ENCODE results near the gene SHISA7. TPM values are rescaled to one million over a fixed set of nuclear protein-coding genes. Genes with fewer than 3 reads are reported as not detected.

SHISA7 gene
- polyA plus RNA-seq, 1 donor from 2014 or later: not detected

DNA sequence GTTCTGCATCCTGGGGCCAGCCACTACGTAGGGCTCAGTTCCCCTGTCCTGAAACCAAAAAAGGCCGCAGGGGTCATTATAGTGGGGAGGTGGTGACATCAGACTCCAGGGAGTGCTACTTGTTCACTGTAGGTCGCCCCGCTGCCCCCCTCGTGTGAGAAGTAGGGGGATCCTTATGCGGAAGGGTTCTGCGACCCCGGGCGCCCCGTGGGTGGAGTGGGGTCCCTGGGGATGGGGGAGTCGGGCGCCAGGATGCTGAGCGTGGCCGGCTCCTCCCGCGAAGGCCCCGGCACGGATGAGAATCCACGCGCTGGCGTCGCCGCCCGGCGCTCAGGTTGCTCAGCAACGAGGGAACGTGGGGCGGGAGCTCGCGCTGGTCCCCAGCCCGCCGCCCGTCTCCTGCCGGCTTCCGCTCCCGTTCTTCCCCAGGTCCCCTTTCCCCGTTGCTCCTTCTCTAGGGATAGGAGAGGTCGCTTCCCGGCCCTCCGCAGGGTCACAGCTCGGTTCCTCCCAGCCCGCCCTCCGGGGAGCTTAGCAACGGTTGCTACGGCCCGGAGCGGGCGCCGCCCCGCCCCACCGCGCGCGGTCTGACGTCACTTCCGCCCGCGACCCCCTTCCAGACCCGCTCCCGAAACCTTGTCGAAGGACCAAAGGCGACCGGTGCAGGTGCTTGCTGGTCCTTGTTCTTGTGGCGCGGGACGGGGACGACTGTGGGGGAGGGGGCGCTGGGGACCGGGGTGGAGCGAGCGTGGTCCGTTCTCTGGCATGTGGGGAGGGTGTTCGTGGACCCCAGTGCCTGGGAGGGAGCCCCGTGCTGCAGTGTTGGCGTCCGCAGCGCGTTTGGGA lies 41.7 kb upstream of the SHISA7 start, which contains the start of gene NAT14:
Gene NAT14, plus strand, starts transcription at position 596 of the 846 bp plus-strand sequence. CDS start 521 bp downstream, outside the sequence.
- peaks cover 0 to 9% (median 3%) of the 10 kb centered on the region in 3 donors for H3K4me1 Mint-ChIP-seq
- peaks cover 4% of the 10 kb centered on the region for H3K36me3 Mint-ChIP-seq
- H3K4me3 Mint-ChIP-seq: peak within 1 kb of the TSS; percentile 67 to 87 (median 81)

DNA sequence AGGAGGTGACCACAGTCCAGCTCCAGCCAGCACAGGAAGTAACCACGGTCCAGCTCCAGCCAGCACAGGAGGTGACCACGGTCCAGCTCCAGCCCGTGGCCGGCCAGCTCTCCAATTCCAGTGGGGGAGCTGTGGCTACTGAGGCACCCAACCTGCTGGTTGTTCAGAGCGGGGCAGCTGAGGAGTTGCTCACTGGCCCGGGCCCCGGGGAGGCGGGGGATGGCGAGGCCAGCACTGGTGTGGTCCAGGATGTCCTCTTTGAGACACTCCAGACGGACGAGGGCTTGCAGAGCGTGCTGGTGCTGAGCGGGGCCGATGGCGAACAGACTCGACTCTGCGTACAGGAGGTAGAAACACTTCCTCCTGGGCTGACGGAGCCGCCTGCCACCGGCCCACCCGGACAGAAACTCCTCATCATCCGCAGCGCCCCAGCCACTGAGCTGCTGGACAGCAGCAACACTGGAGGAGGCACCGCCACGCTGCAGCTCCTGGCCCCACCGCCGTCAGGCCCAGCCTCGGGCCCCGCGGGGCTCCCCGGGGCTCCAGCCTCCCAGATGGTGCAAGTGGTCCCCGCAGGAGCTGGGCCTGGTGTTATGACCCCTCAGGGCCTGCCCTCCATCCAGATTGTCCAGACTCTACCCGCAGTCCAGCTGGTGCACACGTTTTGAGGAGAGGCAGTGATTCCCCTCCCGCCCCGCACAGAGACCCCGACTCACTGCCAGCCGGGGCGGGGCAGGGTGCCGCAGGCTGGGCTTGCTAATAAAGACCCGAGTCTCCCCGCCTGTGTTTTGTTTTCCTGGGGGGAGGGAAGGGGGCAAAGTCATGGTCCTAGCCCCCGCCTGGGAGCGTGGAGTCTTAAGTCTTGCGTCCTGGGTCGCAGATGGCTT lies 40.8 kb upstream of the SHISA7 start:
- H3K27me3 Mint-ChIP-seq: no peaks in the 10 kb centered on the region
- peak overlapping the region; percentile 67 to 87 (median 81) for H3K4me3 Mint-ChIP-seq
- peaks cover 0 to 13% (median 6%) of the 10 kb centered on the region in 3 donors for H3K4me1 Mint-ChIP-seq
- peaks cover 6% of the 10 kb centered on the region for H3K36me3 Mint-ChIP-seq
- no peaks in the 10 kb centered on the region for H3K9me3 Mint-ChIP-seq
- H3K27ac Mint-ChIP-seq: peak overlapping the region in 1 of 3 donors; percentile 65

More for the DNA sequence above, 41.7 kb upstream of the SHISA7 start, which contains the start of gene NAT14:
- Mint-ChIP-seq H3K9me3 (no peaks in the 10 kb centered on the region), H3K27me3 (no peaks in the 10 kb centered on the region), H3K27ac (peak within 1 kb of the TSS; percentile 65 to 94 (median 88))

DNA sequence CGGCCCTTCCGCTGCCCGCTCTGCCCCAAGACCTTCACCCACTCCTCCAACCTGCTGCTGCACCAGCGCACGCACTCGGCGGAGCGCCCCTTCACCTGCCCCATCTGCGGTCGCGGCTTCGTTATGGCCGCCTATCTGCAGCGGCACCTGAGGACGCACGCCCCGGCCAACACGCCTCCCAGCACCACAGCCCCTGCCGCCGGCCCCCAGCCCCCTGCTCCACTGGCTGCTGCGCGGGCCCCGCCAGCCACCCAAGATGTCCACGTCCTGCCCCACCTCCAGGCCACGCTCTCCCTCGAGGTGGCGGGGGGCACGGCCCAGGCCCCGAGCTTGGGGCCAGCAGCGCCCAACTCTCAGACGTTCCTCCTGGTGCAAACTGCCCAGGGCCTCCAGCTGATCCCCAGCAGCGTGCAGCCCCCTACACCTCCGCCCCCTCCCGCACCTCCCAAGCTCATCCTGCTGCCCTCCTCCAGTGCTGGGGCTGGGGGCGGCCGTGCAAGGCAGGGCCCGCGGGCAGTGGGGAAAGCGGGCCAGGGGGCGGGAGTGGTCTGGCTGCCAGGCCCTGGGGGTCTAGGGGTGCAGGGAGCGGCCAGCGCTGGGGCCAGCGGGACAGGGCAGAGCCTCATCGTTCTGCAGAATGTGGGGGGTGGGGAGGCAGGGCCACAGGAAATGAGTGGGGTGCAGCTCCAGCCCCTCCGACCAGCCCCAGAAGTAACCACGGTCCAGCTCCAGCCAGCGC lies 40.0 kb upstream of the SHISA7 start:
- Mint-ChIP-seq H3K36me3 (peaks cover 6% of the 10 kb centered on the region), H3K9me3 (no peaks in the 10 kb centered on the region), H3K4me3 (peak overlapping the region in 1 of 4 donors; percentile 3), H3K27ac (no peak overlapping the region), H3K4me1 (peaks cover 0 to 20% (median 14%) of the 10 kb centered on the region in 3 donors), H3K27me3 (no peaks in the 10 kb centered on the region)

DNA sequence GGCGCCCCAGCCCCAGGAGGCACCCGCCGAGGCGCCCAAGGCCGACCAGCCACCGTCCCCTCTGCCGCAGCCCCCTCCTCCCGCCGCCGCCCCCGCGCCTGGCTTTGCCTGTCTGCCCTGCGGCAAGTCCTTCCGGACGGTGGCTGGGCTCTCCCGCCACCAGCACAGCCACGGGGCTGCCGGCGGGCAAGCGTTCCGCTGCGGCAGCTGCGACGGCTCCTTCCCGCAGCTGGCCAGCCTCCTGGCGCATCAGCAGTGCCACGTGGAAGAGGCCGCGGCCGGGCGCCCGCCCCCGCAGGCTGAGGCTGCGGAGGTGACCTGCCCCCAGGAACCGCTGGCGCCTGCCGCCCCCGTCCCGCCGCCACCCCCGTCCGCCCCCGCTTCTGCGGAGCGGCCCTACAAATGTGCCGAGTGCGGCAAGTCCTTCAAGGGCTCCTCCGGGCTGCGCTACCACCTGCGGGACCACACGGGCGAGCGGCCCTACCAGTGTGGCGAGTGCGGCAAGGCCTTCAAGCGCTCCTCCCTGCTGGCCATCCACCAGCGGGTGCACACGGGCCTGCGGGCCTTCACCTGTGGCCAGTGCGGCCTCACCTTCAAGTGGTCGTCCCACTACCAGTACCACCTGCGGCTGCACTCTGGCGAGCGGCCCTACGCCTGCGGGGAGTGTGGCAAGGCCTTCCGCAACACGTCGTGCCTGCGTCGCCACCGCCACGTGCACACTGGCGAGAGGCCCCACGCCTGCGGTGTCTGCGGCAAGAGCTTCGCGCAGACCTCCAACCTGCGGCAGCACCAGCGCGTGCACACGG lies 39.3 kb upstream of the SHISA7 start:
- peaks cover 0 to 22% (median 19%) of the 10 kb centered on the region in 3 donors for H3K4me1 Mint-ChIP-seq
- H3K27me3 Mint-ChIP-seq: no peaks in the 10 kb centered on the region
- no peak overlapping the region for H3K4me3 Mint-ChIP-seq
- H3K9me3 Mint-ChIP-seq: no peaks in the 10 kb centered on the region
- peaks cover 6% of the 10 kb centered on the region for H3K36me3 Mint-ChIP-seq
- H3K27ac Mint-ChIP-seq: no peak overlapping the region

DNA sequence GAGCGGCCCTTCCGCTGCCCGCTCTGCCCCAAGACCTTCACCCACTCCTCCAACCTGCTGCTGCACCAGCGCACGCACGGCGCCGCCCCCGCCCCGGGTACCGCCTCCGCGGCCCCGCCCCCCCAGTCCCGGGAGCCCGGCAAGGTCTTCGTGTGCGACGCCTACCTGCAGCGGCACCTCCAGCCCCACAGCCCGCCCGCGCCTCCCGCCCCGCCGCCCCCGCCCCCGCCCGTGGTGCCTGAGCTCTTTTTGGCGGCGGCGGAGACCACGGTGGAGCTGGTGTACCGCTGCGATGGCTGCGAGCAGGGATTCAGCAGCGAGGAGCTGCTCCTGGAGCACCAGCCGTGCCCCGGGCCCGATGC lies 38.7 kb upstream of the SHISA7 start:
- peaks cover 6 to 25% (median 21%) of the 10 kb centered on the region in 3 donors for H3K4me1 Mint-ChIP-seq
- peaks cover 6% of the 10 kb centered on the region for H3K36me3 Mint-ChIP-seq
- H3K27me3 Mint-ChIP-seq: no peaks in the 10 kb centered on the region
- H3K4me3 Mint-ChIP-seq: no peak overlapping the region
- H3K27ac Mint-ChIP-seq: no peak overlapping the region
- no peaks in the 10 kb centered on the region for H3K9me3 Mint-ChIP-seq

DNA sequence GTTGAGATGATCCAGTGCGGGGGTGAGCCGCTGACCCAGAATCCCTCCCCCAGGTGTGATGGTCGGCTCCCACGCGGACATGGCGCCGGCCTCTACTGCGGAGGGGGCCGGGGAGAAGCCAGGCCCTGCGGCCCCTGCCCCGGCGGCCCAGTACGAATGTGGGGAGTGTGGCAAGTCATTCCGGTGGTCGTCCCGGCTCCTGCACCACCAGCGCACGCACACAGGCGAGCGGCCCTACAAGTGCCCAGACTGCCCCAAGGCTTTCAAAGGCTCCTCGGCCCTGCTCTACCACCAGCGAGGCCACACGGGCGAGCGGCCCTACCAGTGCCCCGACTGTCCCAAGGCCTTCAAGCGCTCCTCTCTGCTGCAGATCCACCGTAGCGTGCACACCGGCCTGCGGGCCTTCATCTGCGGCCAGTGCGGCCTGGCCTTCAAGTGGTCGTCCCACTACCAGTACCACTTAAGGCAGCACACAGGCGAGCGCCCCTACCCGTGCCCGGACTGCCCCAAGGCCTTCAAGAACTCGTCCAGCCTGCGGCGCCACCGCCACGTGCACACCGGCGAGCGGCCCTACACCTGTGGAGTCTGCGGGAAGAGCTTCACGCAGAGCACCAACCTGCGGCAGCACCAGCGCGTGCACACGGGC lies 38.2 kb upstream of the SHISA7 start:
- Mint-ChIP-seq H3K27ac (no peak overlapping the region), H3K4me1 (peaks cover 6 to 25% (median 21%) of the 10 kb centered on the region in 3 donors), H3K4me3 (peak overlapping the region in 1 of 4 donors; percentile 12), H3K9me3 (no peaks in the 10 kb centered on the region), H3K36me3 (peaks cover 6% of the 10 kb centered on the region), H3K27me3 (no peaks in the 10 kb centered on the region)

DNA sequence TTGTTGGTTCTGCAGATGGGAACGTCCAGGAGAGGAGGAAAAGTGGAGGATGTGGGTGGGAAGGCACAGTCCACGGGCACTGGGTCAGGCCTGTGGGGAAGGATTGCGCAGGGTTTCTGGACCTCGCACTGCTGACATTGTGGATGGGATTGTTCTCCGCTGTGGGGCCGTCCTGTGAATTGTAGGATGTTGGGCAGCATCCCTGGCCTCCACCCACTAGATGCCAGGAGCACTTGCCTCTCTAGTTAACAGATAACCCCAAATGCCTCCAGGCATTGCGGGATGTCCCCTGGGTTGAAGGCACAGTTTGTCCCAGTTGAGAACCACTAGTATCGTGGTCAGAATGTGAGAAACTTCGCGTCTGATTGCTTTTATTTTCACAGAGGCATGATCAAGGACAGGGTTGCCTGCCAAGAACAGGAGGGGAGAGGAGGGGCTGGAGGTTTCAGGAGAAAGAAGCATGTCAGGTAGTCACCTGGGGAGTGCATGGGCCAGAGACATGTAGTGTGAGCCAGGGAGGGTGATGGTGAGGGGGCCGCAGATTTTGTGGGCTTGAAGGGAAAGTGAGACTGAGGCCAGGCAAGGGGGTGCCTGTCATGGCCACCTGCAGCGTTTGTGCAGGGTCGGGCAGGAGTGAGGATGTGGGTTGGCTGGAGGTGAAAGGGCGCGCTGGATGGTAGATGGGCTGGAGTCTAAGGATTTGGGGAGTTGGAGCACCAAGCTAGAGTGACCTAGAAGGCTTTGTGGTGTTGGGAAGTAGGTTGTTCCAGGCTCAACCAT lies 36.5 kb upstream of the SHISA7 start:
- Mint-ChIP-seq H3K4me3 (peak overlapping the region in 2 of 4 donors; percentile 71 to 98), H3K4me1 (peaks cover 10 to 22% (median 20%) of the 10 kb centered on the region in 3 donors), H3K27me3 (no peaks in the 10 kb centered on the region), H3K36me3 (peaks cover 6% of the 10 kb centered on the region), H3K27ac (peak overlapping the region in 1 of 3 donors; percentile 88), H3K9me3 (no peaks in the 10 kb centered on the region)

DNA sequence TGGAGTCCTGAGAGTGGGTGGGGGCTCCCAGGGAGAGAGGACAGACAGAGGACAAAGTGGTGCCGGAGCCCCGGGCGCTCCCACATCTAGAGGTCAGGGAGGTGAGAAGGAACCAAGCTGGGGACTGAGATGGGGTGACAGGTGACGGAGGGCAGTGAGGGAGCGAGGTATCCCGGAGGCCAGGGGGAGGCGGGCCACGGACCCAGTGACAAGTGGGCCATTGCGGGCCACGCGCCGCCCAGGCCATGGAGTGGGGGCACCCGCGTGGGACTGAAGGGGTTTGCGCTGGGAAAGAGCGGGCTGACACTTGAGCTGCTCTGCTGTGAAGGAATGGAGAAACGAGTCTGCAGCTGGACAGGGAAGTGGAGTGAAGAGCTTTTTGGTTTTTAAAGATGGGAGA lies 35.9 kb upstream of the SHISA7 start:
- Mint-ChIP-seq H3K27me3 (no peaks in the 10 kb centered on the region), H3K36me3 (peaks cover 6% of the 10 kb centered on the region), H3K27ac (peak overlapping the region in 1 of 3 donors; percentile 99), H3K4me1 (peaks cover 10 to 22% (median 20%) of the 10 kb centered on the region in 3 donors), H3K4me3 (peak overlapping the region; percentile 31 to 98 (median 84)), H3K9me3 (no peaks in the 10 kb centered on the region)

DNA sequence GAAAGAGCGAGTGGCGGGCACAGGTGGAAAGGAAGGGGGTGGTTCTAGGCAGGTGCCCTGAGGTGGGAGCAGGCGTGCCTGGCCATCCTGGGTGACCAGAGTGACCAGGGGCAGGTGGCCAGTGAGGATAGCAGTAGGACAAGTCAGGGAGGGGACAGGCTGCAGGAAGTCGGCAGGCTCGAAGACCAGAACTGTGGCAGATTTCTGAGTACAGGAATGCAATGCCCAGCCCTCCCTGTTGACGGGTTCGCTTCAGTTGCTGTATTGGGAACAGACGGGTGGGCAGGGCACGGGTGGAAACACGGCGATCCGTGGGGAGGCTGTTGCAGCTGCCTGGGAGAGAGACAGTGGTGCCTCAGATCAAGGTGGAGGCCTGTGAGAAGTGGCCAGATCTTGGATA lies 35.3 kb upstream of the SHISA7 start:
- peak overlapping the region in 2 of 3 donors; percentile 80 to 99 for H3K27ac Mint-ChIP-seq
- H3K4me3 Mint-ChIP-seq: peak overlapping the region; percentile 25 to 98 (median 36)
- peaks cover 10 to 22% (median 20%) of the 10 kb centered on the region in 3 donors for H3K4me1 Mint-ChIP-seq
- H3K27me3 Mint-ChIP-seq: no peaks in the 10 kb centered on the region
- no peaks in the 10 kb centered on the region for H3K9me3 Mint-ChIP-seq
- peaks cover 6% of the 10 kb centered on the region for H3K36me3 Mint-ChIP-seq

DNA sequence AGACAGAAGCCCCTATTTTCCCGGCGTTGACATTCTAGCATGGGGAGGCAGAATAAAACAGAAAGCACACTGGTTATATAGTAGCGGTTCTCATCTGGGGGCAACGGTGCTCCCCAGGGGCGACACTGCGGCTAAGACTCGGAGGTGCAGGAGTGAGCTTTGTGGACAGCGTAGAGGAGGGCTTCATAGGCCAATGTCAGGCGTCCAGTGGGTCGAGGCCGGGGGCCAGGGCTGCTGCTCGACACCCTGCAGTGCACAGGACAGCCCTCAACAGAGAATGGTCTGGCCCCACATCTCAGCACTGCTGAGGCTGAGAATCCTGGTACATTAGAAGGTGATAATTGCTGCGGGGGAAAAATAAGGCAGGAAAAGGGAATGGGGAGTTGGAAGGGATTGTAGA lies 34.8 kb upstream of the SHISA7 start:
- peak overlapping the region; percentile 73 to 99 (median 80) for H3K27ac Mint-ChIP-seq
- H3K27me3 Mint-ChIP-seq: no peaks in the 10 kb centered on the region
- H3K4me1 Mint-ChIP-seq: peaks cover 10 to 22% (median 20%) of the 10 kb centered on the region in 3 donors
- H3K36me3 Mint-ChIP-seq: peaks cover 6% of the 10 kb centered on the region
- H3K9me3 Mint-ChIP-seq: no peaks in the 10 kb centered on the region
- H3K4me3 Mint-ChIP-seq: peak overlapping the region in 3 of 4 donors; percentile 25 to 98 (median 34)

DNA sequence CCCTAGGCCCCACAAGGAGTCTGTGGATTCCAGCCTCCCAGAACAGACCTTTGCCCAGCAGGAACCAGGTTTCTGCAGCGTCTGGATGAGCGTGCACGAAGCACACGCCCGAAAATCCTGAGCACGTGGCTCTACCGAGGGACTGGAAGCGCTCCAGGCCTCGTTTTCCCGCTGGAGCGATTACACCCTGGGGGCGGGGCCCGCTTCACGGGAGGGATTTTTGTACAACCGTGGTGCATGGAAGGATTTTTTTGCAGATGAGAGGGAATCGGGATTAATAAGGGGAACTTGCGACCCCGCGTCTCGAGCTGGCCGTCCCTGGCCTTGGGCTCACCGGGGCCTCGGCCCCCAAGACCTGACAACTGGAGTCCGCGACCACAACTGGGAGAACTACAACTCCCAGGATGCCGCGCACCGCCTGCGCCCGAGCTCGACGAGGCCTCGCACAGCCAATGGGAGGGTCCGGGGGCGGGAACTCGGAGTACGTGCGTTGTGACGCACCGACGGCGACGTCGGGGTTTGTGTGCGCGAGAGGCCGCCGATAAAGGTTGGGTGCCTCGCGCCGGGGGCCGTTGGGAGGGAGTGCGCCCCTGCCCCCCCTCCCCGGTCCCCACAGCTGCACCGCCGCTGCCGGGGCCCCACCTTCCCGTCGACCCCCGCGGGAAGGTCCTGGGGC lies 33.1 kb upstream of the SHISA7 start, which contains the start of gene ZNF628:
Gene ZNF628, plus strand, starts transcription at position 518 of the 676 bp plus-strand sequence. CDS start 3,294 bp downstream, outside the sequence.
- peak within 1 kb of the TSS; percentile 93 to 99 (median 97) for H3K27ac Mint-ChIP-seq
- H3K4me1 Mint-ChIP-seq: peaks cover 10 to 22% (median 20%) of the 10 kb centered on the region in 3 donors
- H3K4me3 Mint-ChIP-seq: peak within 1 kb of the TSS; percentile 92 to 98 (median 98)
- peaks cover 4% of the 10 kb centered on the region for H3K36me3 Mint-ChIP-seq
- no peaks in the 10 kb centered on the region for H3K9me3 Mint-ChIP-seq
- no peaks in the 10 kb centered on the region for H3K27me3 Mint-ChIP-seq
